SK-N-SH treated with all-trans-retinoic acid at 6 μM for 48 hours (cell line): ENCODE results near the gene BUD13.

Experiments used
- ARNTL ChIP-seq: fragments of 450-650 bp; formaldehyde crosslinking; IDR thresholded peaks from 2 replicates; pipeline ENCODE4 v1.5.0; 2020; ENCODE audit warnings: low read depth, mild to moderate bottlenecking, moderate library complexity, borderline replicate concordance
- CSDC2 ChIP-seq: fragments of 250-450 bp; sonication (Bioruptor Pico); IDR thresholded peaks from 2 replicates; pipeline ENCODE4 v1.5.0; 2020; ENCODE audit warnings: mild to moderate bottlenecking, moderate library complexity
- GLIS3 ChIP-seq: fragments of 250-450 bp; sonication (Bioruptor Pico); IDR thresholded peaks from 2 replicates; pipeline ENCODE4 v1.5.0; 2020; ENCODE audit warnings: mild to moderate bottlenecking, moderate library complexity
- OSR1 ChIP-seq: fragments of 250-450 bp; sonication (Bioruptor Pico); IDR thresholded peaks from 2 replicates; pipeline ENCODE4 v1.8.0; 2022; ENCODE audit warnings: moderate library complexity, mild to moderate bottlenecking, inconsistent platforms
- PPARA ChIP-seq: fragments of 250-450 bp; sonication (Bioruptor Pico); IDR thresholded peaks from 2 replicates; pipeline ENCODE4 v1.5.0; 2020; ENCODE audit warnings: mild to moderate bottlenecking, borderline replicate concordance
- TOX ChIP-seq: fragments of 250-450 bp; sonication (Bioruptor Pico); IDR thresholded peaks from 2 replicates; pipeline ENCODE4 v1.8.0; 2021; ENCODE audit warnings: mild to moderate bottlenecking, moderate library complexity, borderline replicate concordance
- ZFP3 ChIP-seq: fragments of 250-450 bp; sonication (Bioruptor Pico); IDR thresholded peaks from 2 replicates; pipeline ENCODE4 v1.5.0; 2020; ENCODE audit warnings: mild to moderate bottlenecking, moderate library complexity
- TF ChIP-seq, protein P1 (sequence below): fragments of 250-450 bp; sonication (Bioruptor Pico); IDR thresholded peaks from 2 replicates; pipeline ENCODE4 v1.5.1; 2021; ENCODE audit warnings: mild to moderate bottlenecking, moderate library complexity
- TF ChIP-seq, protein P2 (sequence below): fragments of 250-450 bp; sonication (Bioruptor Pico); IDR thresholded peaks from 2 replicates; pipeline ENCODE4 v1.8.0; 2020; ENCODE audit warnings: mild to moderate bottlenecking, moderate library complexity, borderline replicate concordance
- TF ChIP-seq, protein P3 (sequence below): fragments of 250-450 bp; sonication (Bioruptor Pico); IDR thresholded peaks from 2 replicates; pipeline ENCODE4 v1.5.0; 2020; ENCODE audit warnings: mild to moderate bottlenecking, moderate library complexity

DNA sequence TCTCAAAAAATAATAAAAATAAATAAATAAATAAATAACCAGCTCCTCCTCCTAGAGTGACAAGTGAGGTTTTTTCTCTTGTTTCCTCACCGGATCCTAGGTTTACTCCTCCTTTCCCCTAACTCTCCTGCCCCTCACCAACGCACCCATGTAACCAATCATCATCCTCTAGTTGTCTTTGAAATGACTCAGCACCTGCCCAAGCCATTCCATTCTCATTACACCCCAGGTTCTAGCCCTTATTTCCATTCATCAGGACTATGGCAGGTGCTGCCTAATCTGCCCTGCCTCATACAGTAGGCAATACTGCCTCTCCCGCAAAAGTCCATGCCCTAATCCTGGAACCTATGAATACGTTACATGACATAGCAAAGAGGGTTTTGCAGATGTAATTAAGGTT, 60.4 kb downstream of the BUD13 start:
- TF ChIP-seq, protein P1, sequence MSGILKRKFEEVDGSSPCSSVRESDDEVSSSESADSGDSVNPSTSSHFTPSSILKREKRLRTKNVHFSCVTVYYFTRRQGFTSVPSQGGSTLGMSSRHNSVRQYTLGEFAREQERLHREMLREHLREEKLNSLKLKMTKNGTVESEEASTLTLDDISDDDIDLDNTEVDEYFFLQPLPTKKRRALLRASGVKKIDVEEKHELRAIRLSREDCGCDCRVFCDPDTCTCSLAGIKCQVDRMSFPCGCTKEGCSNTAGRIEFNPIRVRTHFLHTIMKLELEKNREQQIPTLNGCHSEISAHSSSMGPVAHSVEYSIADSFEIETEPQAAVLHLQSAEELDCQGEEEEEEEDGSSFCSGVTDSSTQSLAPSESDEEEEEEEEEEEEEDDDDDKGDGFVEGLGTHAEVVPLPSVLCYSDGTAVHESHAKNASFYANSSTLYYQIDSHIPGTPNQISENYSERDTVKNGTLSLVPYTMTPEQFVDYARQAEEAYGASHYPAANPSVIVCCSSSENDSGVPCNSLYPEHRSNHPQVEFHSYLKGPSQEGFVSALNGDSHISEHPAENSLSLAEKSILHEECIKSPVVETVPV = no peak
- no peak for TF ChIP-seq GLIS3 (CRISPR knock-in tag)
- no peak for TF ChIP-seq TOX
- TF ChIP-seq PPARA (CRISPR knock-in tag) = no peak
- TF ChIP-seq, protein P2, sequence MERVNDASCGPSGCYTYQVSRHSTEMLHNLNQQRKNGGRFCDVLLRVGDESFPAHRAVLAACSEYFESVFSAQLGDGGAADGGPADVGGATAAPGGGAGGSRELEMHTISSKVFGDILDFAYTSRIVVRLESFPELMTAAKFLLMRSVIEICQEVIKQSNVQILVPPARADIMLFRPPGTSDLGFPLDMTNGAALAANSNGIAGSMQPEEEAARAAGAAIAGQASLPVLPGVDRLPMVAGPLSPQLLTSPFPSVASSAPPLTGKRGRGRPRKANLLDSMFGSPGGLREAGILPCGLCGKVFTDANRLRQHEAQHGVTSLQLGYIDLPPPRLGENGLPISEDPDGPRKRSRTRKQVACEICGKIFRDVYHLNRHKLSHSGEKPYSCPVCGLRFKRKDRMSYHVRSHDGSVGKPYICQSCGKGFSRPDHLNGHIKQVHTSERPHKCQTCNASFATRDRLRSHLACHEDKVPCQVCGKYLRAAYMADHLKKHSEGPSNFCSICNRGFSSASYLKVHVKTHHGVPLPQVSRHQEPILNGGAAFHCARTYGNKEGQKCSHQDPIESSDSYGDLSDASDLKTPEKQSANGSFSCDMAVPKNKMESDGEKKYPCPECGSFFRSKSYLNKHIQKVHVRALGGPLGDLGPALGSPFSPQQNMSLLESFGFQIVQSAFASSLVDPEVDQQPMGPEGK (CRISPR knock-in tag) = no peak
- no peak for TF ChIP-seq ZFP3 (CRISPR knock-in tag)
- TF ChIP-seq, protein P3, sequence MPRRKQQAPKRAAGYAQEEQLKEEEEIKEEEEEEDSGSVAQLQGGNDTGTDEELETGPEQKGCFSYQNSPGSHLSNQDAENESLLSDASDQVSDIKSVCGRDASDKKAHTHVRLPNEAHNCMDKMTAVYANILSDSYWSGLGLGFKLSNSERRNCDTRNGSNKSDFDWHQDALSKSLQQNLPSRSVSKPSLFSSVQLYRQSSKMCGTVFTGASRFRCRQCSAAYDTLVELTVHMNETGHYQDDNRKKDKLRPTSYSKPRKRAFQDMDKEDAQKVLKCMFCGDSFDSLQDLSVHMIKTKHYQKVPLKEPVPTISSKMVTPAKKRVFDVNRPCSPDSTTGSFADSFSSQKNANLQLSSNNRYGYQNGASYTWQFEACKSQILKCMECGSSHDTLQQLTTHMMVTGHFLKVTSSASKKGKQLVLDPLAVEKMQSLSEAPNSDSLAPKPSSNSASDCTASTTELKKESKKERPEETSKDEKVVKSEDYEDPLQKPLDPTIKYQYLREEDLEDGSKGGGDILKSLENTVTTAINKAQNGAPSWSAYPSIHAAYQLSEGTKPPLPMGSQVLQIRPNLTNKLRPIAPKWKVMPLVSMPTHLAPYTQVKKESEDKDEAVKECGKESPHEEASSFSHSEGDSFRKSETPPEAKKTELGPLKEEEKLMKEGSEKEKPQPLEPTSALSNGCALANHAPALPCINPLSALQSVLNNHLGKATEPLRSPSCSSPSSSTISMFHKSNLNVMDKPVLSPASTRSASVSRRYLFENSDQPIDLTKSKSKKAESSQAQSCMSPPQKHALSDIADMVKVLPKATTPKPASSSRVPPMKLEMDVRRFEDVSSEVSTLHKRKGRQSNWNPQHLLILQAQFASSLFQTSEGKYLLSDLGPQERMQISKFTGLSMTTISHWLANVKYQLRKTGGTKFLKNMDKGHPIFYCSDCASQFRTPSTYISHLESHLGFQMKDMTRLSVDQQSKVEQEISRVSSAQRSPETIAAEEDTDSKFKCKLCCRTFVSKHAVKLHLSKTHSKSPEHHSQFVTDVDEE = no peak
- TF ChIP-seq CSDC2 (CRISPR knock-in tag) = no peak
- no peak for TF ChIP-seq OSR1 (CRISPR knock-in tag)
- TF ChIP-seq ARNTL (CRISPR knock-in tag) = no peak
